ENCODE measurements around the gene VPS72.

VPS72 gene

DNA sequence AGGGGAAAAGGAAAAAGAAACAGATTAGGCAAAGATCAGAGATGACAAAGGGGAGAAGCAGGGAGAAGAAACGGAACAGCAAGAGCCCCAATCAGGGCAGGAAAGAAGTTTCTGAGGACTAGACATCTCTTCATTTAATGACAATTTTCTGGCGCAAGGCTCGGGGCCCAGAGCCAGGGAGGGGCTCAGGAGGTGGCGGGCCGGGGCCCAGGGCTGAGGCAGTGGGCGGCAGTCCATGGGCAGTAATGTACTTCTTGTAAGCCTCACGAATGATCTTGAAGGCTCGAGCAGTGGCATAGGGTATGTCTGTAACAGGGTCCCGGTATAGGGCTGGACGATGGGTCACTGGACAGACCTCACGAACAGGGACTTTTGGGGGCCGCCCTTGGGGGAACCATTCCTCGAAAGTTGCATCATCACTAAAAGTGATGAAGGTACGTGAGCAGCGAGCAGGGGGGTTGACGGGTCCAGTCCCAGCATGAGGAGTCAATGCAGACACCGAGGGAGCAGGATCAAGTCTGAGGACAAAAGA is 13.4 kb downstream of the VPS72 start:
- no peak for DNase-seq

DNA sequence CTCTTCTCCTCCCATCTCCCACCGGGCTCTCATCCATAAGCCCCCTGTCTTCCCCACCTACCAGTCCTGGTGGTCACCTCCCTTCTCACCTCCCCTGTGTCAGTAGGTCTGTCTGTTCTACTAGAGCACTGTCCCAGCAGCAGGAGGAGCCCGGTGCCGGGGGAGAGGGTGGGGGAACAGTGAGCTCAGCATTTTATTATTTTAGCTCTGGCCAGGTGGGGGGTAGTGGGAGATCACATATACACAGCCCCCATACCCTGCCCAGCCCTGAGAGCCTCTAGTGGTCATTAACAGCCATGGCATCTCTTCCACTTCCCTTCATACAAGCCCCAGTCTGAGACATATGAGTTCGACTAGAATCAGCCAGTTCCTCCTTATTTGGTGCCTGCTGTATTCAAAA is 14.1 kb downstream of the VPS72 start, which contains the start of gene TMOD4:
TMOD4 (minus strand) TSS at position 119 of the 400 bp plus-strand sequence. CDS start 1,106 bp downstream, outside the sequence.
- peak in 1 of 6 experiments; percentile 17 for DNase-seq

DNA sequence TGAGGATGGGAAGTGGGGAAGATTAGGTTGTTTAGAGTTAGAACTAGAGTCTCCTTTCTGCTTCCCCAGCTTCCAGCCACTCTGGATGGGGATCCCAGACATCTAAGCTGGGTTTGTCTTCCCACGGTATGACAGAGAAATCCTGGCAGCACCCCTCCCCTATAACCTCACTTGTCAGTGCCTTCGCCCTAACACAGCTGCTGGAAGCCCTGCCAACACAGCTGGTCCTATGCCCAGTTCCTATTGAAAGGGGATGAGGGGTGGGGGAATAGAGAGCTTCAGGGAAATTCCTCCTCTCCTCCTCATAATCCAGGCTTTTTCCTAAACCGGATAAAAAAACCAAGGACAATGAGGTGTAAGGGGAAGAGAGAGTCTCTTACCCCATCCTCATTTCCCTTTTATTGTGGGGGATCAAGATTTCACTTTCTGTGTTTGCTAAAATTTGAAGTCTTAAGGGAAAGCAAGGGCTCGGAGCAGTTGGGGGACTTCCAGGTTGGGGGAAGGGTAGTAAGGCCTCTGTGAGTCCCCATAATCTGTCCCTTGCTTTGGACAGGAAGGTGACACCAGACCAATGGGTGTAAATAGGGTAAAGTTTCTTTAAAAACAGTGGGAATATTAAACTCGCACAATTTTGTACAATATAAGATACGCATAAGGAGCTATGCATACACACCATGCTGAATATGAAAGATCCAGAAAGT is 14.8 kb downstream of the VPS72 start:
- no peak for DNase-seq

DNA sequence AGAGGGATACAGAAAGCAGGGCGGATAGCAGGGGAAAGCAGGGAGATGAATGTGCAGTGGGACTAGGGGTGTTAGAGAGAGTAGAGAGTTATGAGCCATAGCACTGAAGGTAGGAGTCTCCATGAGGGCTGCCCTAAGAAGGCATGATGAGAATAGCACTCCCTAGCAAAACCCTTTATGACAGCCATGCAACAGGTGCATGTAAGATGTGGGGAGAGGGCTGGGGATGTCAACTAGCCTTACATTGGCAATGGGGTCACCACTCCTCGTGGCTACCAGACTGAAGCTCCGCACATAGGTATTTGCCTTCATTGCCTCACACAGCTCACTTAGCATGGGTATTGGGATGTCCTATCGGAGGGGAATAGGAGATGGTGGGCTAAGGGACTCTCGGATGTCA is 18.8 kb downstream of the VPS72 start:
- DNase-seq: no peak

DNA sequence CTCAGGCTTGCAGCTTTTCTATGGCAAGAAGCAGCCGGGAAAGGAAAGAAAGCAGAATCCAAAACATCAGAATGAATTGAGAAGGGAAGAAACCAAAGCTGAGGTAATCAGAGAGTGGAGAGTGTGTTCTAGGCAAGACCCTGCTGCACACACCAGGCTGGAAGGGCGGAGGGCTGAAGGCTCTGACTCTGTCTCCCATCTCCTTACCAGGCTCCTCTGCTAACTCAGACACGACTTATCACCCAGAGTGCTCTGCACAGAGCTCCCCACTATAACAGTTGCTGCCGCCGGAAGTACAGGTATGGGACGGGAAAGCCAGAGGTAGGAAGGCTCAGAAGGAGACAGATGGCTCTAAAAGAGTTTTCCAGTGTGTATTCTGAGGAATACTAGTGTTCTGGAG is 22.9 kb downstream of the VPS72 start:
- no peak for DNase-seq

DNA sequence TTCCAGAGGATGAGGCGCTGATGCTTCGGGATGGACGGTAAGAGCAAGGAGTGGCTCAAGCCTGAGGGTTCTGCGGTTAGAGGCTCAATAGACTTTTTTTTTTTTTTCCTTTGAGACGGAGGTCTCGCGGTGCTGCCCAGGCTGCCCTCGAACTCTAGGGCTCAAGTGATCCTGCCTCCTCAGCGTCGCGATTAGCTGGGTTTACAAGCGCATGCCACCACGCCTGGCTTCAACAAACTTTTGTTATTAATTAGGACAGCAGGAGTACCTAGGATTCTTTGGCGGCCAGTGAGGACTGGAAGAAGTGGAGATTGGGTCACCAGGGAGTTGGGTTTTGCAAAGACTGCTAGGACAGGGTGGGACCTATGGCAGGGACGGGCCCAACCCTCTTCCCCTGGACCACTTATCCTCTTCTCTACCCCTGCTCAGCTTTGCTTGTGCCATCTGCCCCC is 23.5 kb downstream of the VPS72 start:
- DNase-seq: no peak

DNA sequence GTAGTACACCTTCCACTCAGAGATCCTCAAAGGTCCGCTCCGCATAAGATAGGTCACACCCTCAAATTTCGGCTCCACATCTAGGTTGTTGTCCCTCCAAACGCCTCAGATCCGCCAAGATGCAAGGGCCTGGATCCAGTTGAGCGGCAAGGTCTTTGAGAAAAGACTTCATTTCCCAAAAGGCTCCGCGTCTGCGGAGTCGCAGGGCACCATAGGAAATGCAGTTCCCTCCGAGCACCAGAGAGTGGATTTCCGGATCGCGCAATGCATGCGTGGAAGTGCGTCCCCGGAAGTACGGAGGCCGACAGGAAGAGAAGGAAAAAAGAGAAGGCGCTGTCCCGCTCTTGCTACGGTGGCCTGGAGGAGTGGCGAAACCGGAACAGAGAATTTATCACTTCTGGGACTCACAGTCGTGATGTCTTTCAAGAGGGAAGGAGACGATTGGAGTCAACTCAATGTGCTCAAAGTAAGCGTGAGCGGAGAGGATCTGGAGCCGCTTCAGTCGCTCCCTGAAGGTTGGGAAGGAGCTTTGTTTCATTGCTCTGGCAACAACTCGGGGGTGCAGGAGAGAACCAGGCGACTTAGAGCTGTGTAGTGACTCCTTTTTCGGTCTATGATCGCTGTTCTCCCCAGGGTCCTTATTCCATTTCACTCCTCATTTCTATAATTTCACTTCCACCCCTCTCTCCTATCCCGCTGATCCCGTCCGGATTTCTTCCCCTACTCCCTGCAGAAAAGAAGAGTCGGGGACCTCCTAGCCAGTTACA is 24.1 kb downstream of the VPS72 start, which contains the start of the genes LYSMD1 and SCNM1:
LYSMD1 (minus strand) TSS at position 165 of the 767 bp plus-strand sequence. CDS start 644 bp downstream, outside the sequence.
SCNM1 (plus strand) TSS at position 407 of the 767 bp plus-strand sequence; CDS start at position 416, 9 bp downstream.
- peak; percentile 94 to 97 (median 96) for DNase-seq

DNA sequence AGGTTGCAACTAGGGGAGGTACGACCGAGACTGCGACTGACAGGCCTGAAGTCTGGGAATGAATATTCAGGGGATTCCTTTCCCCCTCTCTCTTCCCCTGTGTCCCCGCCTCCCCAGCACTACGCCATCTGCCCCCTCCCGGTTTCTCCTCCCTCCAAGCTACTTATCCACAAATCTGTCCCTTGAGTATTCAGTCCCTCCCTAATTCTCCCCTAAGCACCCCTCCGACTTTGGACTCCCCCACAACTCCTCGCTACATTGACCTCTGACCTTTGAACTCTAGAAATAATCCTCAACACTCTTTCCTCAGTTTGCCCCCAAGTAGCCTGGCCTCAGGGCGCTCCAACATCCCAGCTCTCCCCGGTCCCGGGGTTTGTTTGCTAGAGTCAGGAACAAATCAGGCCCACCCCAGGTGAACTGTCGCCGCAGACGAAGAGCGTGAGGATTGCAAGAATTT is 24.7 kb downstream of the VPS72 start:
- no peak for DNase-seq

DNA sequence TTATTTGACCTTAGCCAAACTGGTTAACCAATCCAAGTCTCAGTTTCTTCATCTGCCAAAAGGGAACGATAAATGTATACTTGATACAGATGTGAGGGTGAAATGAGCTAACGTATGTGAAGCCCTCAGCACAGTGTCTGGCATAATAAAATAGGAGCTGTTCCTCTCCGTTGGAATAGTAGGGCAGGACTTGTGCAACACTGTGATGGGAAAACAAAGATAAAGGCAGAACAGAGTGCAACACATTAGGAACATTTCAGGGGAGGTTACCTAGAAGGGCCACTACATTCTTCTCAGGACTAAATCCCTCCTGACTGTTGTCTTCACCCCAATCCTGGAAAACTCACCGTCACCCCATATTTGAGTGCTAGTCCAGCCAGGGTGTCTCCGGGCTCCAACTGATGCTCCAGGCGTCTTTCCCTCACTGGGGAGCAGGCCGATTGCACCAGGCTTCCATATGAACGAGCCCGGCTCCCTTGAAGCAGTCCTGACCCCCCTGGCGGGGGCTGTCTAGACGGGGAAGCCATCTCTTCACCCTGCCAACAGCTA is 25.2 kb downstream of the VPS72 start:
- no peak for DNase-seq

DNA sequence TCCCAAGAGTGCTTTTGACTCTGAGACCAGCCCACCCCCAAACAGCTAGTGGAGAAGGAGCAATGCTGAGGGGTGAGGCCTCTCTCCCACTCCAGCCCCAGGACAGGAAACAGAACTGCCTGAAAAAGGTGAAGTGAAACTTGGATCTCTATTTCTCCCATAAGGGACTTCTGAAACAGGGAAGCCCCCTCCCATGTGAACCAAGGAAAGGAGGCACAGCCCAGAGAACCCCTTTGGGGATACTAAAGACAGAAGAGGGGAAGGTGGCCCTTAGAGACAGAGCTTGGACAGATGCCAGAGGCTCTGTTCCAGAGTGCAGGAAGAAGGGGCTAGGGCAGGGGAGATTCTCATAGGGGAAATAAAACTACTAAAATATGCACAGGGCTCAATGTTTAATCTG is 30.6 kb downstream of the VPS72 start:
- no peak for DNase-seq

DNA sequence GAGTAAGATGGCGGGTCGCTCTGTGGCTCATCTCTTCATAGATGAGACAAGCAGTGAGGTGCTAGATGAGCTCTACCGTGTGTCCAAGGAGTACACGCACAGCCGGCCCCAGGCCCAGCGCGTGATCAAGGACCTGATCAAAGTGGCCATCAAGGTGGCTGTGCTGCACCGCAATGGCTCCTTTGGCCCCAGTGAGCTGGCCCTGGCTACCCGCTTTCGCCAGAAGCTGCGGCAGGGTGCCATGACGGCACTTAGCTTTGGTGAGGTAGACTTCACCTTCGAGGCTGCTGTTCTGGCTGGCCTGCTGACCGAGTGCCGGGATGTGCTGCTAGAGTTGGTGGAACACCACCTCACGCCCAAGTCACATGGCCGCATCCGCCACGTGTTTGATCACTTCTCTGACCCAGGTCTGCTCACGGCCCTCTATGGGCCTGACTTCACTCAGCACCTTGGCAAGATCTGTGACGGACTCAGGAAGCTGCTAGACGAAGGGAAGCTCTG is 31.2 kb downstream of the VPS72 start:
- DNase-seq: no peak

DNA sequence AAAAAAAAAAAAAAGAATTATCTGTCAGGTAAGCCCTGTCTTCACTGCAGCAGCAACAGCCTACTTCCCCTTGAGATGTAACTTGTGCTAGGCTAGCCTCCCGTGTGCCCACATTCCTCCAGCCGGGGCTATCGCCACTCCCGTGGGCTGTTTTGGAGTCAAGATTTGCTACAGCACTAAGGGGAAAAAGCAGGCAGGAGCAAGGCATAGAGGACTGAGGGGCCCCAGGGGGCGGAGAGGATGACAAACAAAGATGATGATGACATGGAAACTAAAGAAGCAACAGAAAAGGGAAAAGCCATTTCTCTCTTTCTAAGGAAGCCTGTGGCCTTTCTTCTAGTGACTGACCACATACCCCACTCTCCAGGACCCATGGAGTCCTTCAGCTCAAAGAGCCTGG is 31.7 kb downstream of the VPS72 start:
- peak in 2 of 6 experiments; percentile 14 to 26 for DNase-seq

DNA sequence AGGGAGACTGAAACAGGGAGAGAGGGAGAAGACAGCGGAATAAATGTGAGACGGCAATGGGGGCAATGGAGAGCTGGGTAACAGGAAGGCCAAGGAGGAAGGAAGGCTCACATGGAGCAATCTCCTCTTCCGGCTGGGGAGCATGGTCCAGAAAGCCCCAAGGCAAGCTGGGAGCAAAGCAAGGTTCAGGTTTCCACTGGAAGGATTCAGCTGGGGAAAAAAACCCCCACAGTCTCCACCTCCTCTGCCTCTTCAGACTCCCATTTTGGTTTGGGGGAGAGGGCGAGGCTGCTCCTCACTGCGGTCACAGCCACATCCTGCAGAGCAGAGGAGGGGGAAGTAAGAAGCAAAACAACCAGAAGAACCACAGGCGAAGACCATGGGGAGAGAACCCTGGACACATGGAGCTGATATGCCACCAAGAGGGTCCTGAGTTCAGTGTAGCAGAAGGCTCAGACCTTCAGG is 32.9 kb downstream of the VPS72 start:
- peak; percentile 28 to 71 (median 60) for DNase-seq

DNA sequence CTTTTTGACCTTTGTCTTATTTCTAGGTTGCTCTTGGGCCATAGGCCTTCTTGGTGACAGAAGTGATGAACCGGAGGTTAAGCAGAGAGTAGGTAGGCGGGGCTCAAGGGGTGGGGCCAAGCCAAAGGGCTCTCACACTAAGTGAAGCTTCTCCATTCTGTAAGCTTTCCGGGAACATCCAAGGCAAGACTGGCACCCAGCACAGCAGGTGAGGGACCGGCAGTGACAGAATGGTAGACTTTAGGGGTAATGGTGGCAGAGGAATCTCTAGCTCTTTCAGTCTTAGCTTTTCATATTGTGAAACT is 33.5 kb downstream of the VPS72 start, which contains the start of gene TNFAIP8L2:
TNFAIP8L2 (plus strand) TSS at position 135 of the 305 bp plus-strand sequence. CDS start 2,049 bp downstream, outside the sequence.
- DNase-seq: peak; percentile 45 to 78 (median 50)

DNA sequence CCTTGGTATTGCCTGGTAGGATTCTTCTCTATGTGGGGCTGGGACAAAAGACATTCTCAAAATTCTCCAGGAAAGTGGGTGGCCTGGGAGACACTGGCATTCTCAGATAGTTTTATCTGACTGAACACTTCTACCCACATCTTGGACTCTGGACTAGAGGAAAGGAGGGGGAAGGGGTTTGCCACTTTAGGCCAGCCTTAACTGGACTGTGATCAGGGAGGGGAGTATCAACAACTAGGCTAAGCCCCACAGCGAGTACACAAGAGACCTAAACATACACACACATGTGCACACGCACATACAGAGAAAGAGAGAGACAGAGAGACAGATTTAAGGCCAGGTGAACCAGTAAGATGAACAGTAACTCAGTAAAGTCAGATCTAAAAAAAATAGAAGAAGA is 42.3 kb downstream of the VPS72 start:
- DNase-seq: no peak

DNA sequence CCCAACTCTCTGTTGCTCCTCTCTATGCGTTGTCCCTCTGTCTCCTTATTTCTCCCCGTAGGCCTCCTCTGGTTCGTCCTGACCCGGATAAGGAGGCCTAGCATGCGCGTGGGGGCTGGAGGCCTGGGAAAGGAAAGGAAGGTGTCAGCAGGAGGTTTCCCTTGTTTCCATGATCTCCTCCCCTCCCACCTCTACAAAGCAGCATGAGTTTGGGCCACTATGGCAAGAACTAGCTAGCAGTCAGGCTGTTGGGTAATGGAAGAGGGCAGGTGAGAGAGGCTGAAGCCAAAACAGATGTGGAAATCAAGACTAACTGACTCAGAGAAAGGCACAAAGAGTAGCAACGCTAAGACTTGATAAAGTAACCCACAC is 42.9 kb downstream of the VPS72 start:
- DNase-seq: peak in 1 of 6 experiments; percentile 34

DNA sequence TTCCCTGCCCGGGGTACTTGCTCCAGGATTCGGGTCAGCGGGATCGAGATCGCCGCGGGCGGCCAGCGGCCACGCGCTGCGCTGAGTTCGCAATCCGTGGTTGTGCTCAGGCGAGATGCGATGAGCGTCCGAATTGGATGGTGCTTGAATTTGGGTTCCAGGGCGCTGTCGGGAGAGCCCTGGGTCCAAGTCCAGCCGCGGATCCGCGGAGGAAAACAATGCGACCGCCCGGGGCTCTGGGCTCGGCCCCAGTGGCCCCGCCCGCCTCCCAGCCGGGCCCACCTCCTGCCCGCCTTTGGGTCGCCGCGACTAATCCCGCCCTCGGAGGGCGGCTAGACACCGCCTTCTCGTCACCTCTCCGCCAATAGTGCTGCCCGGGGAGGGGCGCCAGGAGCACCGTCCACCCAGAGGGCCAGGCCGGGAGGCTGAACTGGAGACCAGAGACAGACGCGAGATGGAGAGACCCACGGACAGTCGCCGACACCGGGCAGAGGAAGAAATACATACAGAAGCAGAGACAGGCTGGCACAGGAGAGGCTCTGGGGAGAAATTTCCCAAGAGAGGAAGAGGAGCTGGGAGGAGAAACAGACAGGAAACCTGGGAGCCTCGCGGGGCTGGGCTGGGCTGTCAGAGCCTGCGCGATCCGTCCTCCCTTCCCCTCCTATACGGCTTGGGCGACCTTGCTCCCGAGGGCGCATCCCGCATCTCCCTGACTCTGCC is 43.4 kb downstream of the VPS72 start, which contains the start of gene SEMA6C:
SEMA6C (minus strand) TSS at position 220 of the 720 bp plus-strand sequence. CDS start 4,010 bp downstream, outside the sequence.
- DNase-seq: peak; percentile 54 to 85 (median 74)

DNA sequence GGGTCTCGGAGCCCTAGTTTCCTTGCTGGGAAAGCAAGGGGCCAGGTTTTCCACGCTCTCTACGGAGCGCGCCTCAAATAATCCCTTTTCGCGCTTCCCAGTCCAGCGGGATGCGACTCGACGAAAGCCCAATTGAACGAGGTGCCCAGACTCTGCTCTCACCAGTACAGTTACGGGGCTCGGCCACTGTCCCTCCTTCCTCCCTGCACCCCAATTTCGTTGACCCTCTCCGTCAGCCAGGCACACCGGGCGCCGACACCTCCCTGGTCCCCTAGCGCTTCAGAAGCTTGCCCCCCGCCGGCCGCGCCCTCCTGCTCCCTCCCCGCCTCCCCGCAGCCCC is 44.0 kb downstream of the VPS72 start:
- DNase-seq: peak in 1 of 6 experiments; percentile 22

DNA sequence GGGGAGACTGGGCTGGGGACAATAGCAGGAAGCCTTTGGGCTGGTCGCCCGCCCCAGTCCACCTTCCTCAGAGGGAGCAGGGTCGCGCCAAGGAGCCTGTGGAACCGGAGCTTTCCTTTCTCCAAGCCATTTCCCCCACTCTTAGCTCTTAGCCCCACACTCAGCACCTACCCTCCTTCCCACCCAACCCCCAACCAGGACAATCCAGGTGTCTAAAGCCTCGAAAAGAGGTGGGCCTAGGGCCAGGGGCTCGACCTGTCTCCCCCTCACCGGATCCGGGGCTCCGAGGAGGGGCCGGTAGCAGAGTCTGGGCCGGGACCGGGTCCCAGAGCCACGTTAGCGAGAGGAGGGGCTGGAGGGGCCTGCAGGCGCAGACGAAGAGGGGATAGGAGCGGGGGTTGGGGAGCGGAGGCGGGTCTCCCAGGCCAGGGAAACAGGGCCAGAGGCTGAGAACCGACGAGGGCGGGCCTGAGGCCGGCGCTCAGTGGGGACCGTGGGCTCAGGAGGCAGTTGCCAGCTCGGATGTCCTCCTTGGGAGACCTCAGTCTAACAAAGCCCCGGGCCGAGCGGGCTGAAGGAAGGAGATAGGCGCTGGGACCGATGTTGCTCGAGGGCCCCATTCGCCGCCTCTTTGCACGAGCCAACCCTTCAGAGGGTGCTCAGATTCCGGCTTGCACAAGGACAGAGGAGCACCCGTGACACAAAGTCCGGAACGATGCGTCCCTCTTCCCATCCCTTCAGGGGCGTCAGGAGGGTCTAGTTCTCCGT is 44.5 kb downstream of the VPS72 start:
- peak in 4 of 6 experiments; percentile 11 to 37 (median 16) for DNase-seq

DNA sequence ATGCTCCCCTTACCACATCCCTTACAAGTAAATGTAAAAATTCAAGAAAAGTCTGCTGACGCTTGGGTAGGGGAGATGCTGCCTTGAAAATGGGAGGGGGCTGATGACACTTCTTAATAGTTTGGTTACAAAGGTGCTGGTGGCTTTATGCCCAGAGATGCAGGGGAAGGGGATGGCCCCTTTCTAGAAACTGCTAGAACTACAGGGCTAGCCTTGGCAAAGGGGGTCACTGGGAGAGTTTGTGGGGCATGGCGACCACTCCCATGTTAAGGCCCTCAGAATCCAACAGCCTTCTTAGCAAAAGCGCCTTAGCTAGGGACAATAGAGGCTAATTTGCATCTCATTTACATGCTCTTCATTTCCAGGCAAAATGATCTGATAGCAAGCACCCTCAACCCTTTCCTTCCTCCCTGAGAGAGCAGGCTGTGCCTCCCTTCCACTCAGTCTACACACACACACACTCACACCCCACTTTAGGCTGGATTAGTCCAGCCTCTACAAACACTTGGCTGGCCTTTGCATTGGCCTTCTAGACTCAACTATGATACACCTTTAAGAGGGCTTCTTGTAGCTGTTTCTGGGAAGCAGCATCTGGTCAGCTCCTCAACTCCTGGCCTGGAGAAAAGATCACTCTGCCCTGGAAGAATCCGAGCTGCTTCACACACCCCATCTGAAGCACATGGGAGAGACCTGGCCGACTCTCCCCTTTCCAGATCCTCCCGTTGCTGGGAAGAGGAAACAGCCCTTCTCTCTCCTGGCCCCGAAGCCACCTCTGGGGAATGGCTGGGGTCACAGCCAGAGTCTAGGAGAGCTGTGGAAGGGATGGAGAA is 45.3 kb downstream of the VPS72 start:
- DNase-seq: no peak

All from stimulated activated naive CD4-positive, alpha-beta T cell (primary cell).